HepG2 (cell line): ENCODE measurements around the gene NCAPD2. TPM values are rescaled to one million over a fixed set of nuclear protein-coding genes. Genes with fewer than 3 reads are reported as not detected.

Experiments used
- AKAP8 ChIP-seq: sonication (generic); formaldehyde crosslinking; IDR thresholded peaks from 2 replicates; pipeline ENCODE4 v1.5.1; 2020; ENCODE audit warnings: mild to moderate bottlenecking, missing genetic modification reagents
- DBP ChIP-seq: sonication (generic); formaldehyde crosslinking; IDR thresholded peaks from 2 replicates; pipeline ENCODE4 v1.4.0; 2020; ENCODE audit warnings: missing genetic modification reagents; ENCODE audit errors: not compliant biosample characterization
- ETV5 ChIP-seq: IDR thresholded peaks from 2 replicates; pipeline ENCODE4 v1.6.1; 2018; ENCODE audit warnings: missing biosample characterization, missing genetic modification reagents, inconsistent platforms, borderline replicate concordance
- GFI1 ChIP-seq: sonication (generic); formaldehyde crosslinking; IDR thresholded peaks from 2 replicates; pipeline ENCODE4 v1.5.0; 2020; ENCODE audit warnings: missing genetic modification reagents, mild to moderate bottlenecking, borderline replicate concordance
- IRF2 ChIP-seq: IDR thresholded peaks from 2 replicates; pipeline ENCODE4 v1.6.1; 2018; ENCODE audit warnings: missing genetic modification reagents, missing compliant biosample characterization
- MEIS1 ChIP-seq: sonication (generic); formaldehyde crosslinking; IDR thresholded peaks from 2 replicates; pipeline ENCODE4 v1.9.0; 2021; ENCODE audit warnings: mild to moderate bottlenecking, missing genetic modification reagents, moderate library complexity, borderline replicate concordance
- MZF1 ChIP-seq: sonication (generic); formaldehyde crosslinking; IDR thresholded peaks from 2 replicates; pipeline ENCODE4 v1.8.1; 2023; ENCODE audit warnings: mild to moderate bottlenecking, missing genetic modification reagents, borderline replicate concordance
- NPAS2 ChIP-seq: sonication (generic); formaldehyde crosslinking; IDR thresholded peaks from 2 replicates; pipeline ENCODE4 v1.8.0; 2022; ENCODE audit warnings: mild to moderate bottlenecking, missing genetic modification reagents, borderline replicate concordance
- SCMH1 ChIP-seq: sonication (generic); formaldehyde crosslinking; IDR thresholded peaks from 2 replicates; pipeline ENCODE4 v1.9.0; 2021; ENCODE audit warnings: missing genetic modification reagents, mild to moderate bottlenecking, borderline replicate concordance
- SMAD9 ChIP-seq: sonication (generic); formaldehyde crosslinking; IDR thresholded peaks from 2 replicates; pipeline ENCODE4 v1.5.1; 2020; ENCODE audit warnings: mild to moderate bottlenecking, missing genetic modification reagents
- SMC3 ChIP-seq: IDR thresholded peaks from 2 replicates; pipeline ENCODE4 v1.6.1; 2011; ENCODE audit warnings: low read length, improper control_type of control experiment
- SP5 ChIP-seq: IDR thresholded peaks from 2 replicates; pipeline ENCODE4 v1.6.1; 2016; ENCODE audit warnings: low read depth, borderline replicate concordance
- TMF1 ChIP-seq: sonication (generic); formaldehyde crosslinking; IDR thresholded peaks from 2 replicates; pipeline ENCODE4 v1.8.1; 2022; ENCODE audit warnings: low read depth, missing genetic modification reagents
- TOE1 ChIP-seq: sonication (generic); formaldehyde crosslinking; IDR thresholded peaks from 2 replicates; pipeline ENCODE4 v1.4.0; 2020; ENCODE audit warnings: mild to moderate bottlenecking, missing genetic modification reagents
- ZMYM2 ChIP-seq: sonication (generic); formaldehyde crosslinking; IDR thresholded peaks from 2 replicates; pipeline ENCODE4 v1.8.0; 2022; ENCODE audit warnings: mild to moderate bottlenecking, missing genetic modification reagents
- ZNF510 ChIP-seq: sonication (generic); formaldehyde crosslinking; IDR thresholded peaks from 2 replicates; pipeline ENCODE4 v1.4.0; 2020; ENCODE audit warnings: low read depth, mild to moderate bottlenecking, missing genetic modification reagents
- ZNF550 ChIP-seq: sonication (generic); formaldehyde crosslinking; IDR thresholded peaks from 2 replicates; pipeline ENCODE4 v1.4.0; 2020; ENCODE audit warnings: mild to moderate bottlenecking, missing genetic modification reagents, borderline replicate concordance
- ZNF598 ChIP-seq: sonication (generic); formaldehyde crosslinking; IDR thresholded peaks from 2 replicates; pipeline ENCODE4 v1.5.1; 2020; ENCODE audit warnings: mild to moderate bottlenecking, missing genetic modification reagents, borderline replicate concordance
- ZNF709 ChIP-seq: sonication (generic); formaldehyde crosslinking; IDR thresholded peaks from 2 replicates; pipeline ENCODE4 v1.5.0; 2020; ENCODE audit warnings: mild to moderate bottlenecking, missing genetic modification reagents
- ZNF724P ChIP-seq: sonication (generic); formaldehyde crosslinking; IDR thresholded peaks from 2 replicates; pipeline ENCODE4 v1.8.0; 2022; ENCODE audit warnings: missing genetic modification reagents, borderline replicate concordance
- polyA plus RNA-seq, 8 experiments: library from polyadenylated mRNA; depleted of rRNA in 3 of 8; stranded (reverse) in 7 of 8; unstranded in 1 of 8; fragments of >200 nt; fragmentation: Illumina TruSeq in 4 of 8; extraction: Trizol in 4 of 8; gene quantifications; 2 replicates each; pipeline versions ENCODE4 v1.2.1 to v1.2.3, GENCODE V29; 2011 to 2016; ENCODE audit warnings: low read depth in 4 of 8, missing spikeins in 1 of 8, mixed read lengths in 1 of 8; ENCODE audit not compliant: insufficient read depth in 1 of 8
- total RNA-seq, 5 experiments: library from RNA; depleted of rRNA; stranded (reverse); fragments of >200 nt; fragmentation: Illumina TruSeq; extraction: Trizol; gene quantifications; 2 replicates each; pipeline ENCODE4 v1.2.3, GENCODE V29; 2016; ENCODE audit warnings: low read depth in 1 of 5
- TF ChIP-seq, protein P1 (sequence below): sonication (generic); formaldehyde crosslinking; IDR thresholded peaks from 2 replicates; pipeline ENCODE4 v1.4.0; 2020; ENCODE audit warnings: missing genetic modification reagents, low read depth, mild to moderate bottlenecking, borderline replicate concordance
- TF ChIP-seq, protein P2 (sequence below): sonication (generic); formaldehyde crosslinking; IDR thresholded peaks from 2 replicates; pipeline ENCODE4 v1.4.0; 2020; ENCODE audit warnings: missing genetic modification reagents
- TF ChIP-seq, protein P3 (sequence below), 2 experiments: fragments of 450-650 bp in 1 of 2; sonication (generic) in 1 of 2; formaldehyde crosslinking; IDR thresholded peaks; 2 replicates each; pipeline versions ENCODE4 v1.5.0 to v1.8.0; 2020 to 2022; ENCODE audit warnings: mild to moderate bottlenecking in 1 of 2, missing genetic modification reagents in 1 of 2
- TF ChIP-seq, protein P4 (sequence below): IDR thresholded peaks from 2 replicates; pipeline ENCODE4 v1.6.1; 2012; ENCODE audit warnings: low read depth, low read length, improper control_type of control experiment

The NCAPD2 gene
- total and polyA plus RNA-seq, 2 of the 13 experiments (the other 11 are each of a cell fraction or from before 2014, with no cell fraction given), result 51.1 to 65.6 TPM

- TF ChIP-seq, protein P1, sequence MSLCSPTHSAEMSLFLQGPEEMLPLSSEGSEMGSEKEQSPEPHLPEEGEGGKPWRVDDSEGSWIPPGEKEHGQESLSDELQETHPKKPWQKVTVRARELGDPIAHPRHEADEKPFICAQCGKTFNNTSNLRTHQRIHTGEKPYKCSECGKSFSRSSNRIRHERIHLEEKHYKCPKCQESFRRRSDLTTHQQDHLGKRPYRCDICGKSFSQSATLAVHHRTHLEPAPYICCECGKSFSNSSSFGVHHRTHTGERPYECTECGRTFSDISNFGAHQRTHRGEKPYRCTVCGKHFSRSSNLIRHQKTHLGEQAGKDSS (CRISPR knock-in tag), result 0 out of 2 replicates have a peak, but pooled peaks have one; percentile 25
- TF ChIP-seq MZF1 (CRISPR knock-in tag) (no peak), TOE1 (CRISPR knock-in tag) (no peak), GFI1 (CRISPR knock-in tag) (no peak), NPAS2 (CRISPR knock-in tag) (no peak), ZNF598 (CRISPR knock-in tag) (no peak), ZMYM2 (no peak), ZNF724P (CRISPR knock-in tag) (no peak), AKAP8 (CRISPR knock-in tag) (no peak), DBP (no peak), IRF2 (CRISPR knock-in tag) (no peak), SMAD9 (CRISPR knock-in tag) (no peak), SMC3 (peak; percentile 72), MEIS1 (peak; percentile 40; the same call in 1 of the 2 replicates), SCMH1 (CRISPR knock-in tag) (no peak), ZNF709 (CRISPR knock-in tag) (no peak), TMF1 (no peak), SP5 (peak; percentile 21; the same call in 1 of the 2 replicates), ETV5 (CRISPR knock-in tag) (peak; percentile 19; the same call in 1 of the 2 replicates), ZNF550 (CRISPR knock-in tag) (no peak), ZNF510 (CRISPR knock-in tag) (no peak)
- TF ChIP-seq, protein P2, sequence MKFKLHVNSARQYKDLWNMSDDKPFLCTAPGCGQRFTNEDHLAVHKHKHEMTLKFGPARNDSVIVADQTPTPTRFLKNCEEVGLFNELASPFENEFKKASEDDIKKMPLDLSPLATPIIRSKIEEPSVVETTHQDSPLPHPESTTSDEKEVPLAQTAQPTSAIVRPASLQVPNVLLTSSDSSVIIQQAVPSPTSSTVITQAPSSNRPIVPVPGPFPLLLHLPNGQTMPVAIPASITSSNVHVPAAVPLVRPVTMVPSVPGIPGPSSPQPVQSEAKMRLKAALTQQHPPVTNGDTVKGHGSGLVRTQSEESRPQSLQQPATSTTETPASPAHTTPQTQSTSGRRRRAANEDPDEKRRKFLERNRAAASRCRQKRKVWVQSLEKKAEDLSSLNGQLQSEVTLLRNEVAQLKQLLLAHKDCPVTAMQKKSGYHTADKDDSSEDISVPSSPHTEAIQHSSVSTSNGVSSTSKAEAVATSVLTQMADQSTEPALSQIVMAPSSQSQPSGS (CRISPR knock-in tag), result no peak; the same call in 1 of the 2 replicates
- TF ChIP-seq, protein P3, sequence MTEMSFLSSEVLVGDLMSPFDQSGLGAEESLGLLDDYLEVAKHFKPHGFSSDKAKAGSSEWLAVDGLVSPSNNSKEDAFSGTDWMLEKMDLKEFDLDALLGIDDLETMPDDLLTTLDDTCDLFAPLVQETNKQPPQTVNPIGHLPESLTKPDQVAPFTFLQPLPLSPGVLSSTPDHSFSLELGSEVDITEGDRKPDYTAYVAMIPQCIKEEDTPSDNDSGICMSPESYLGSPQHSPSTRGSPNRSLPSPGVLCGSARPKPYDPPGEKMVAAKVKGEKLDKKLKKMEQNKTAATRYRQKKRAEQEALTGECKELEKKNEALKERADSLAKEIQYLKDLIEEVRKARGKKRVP (CRISPR knock-in tag; IDR thresholded peaks at IDR 0.05), result no peak
- TF ChIP-seq, protein P4, sequence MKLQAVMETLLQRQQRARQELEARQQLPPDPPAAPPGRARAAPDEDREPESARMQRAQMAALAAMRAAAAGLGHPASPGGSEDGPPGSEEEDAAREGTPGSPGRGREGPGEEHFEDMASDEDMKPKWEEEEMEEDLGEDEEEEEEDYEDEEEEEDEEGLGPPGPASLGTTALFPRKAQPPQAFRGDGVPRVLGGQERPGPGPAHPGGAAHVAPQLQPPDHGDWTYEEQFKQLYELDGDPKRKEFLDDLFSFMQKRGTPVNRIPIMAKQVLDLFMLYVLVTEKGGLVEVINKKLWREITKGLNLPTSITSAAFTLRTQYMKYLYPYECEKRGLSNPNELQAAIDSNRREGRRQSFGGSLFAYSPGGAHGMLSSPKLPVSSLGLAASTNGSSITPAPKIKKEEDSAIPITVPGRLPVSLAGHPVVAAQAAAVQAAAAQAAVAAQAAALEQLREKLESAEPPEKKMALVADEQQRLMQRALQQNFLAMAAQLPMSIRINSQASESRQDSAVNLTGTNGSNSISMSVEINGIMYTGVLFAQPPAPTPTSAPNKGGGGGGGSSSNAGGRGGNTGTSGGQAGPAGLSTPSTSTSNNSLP, result no peak
Measured at GRCh38 chr12:6554168-6555017, 60.5 kb downstream of the NCAPD2 start (continued).
